Activated CD4-positive, alpha-beta T cell treated with anti-CD3 and anti-CD28 coated beads for 4 hours (primary cell): ENCODE results near the gene STEAP3.

Source experiments
- DNase-seq, 2 donors: peaks; one replicate each; pipeline ENCODE4 v3.0.0-alpha.2; 2020

Gene STEAP3

DNA sequence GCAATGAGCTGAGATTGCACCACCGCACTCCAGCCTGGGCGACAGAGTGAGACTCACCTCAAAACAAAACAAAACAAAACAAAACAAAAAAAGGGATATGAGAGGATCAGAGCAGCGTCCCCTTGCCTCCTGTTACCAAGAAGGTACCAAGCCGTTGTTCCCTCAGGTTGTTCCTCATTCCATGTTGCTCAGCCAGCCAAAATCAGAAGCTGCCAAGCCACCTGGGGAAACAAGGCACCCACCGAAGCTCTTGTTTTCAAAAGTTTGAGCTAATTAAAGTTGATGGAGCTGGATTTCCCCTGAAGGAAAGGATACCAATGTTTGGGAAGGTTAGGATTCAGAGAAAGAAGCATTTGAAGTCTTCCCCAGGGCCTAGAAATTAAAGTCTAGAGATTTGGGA, 21.8 kb upstream of the STEAP3 start:
- DNase-seq, result no peak

DNA sequence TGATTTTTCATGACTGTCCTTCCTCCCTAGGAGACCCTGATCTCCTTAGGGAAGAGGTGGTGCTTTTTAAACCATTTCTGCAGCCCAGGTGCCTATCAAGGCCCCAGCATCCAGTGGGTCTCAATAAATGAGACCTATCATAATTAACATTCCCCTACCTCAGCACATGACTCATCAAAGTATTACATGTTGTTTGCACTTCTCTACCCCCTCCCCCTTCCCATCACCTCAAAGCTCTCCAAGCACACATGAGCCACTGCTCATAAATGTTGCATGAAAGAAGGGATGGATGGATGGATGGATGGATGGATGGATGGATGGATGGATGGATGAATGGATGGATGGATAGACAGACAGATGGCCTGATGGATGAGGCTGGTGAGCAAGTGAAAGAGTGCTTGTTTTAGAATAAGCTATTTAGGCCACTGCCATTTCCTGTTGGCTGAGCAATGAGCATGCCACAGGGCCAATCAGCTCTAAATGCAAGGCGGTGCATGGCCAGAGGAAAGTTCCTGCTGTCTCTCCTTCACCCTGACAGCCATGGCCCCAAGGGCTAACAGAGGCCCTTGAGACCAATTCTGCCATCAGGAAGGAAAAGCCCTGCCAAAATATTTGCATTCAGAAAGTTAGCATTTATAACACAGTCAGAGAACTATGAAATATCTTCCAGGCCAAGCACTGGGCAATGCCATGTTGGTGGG, 20.9 kb upstream of the STEAP3 start:
- DNase-seq, result no peak

DNA sequence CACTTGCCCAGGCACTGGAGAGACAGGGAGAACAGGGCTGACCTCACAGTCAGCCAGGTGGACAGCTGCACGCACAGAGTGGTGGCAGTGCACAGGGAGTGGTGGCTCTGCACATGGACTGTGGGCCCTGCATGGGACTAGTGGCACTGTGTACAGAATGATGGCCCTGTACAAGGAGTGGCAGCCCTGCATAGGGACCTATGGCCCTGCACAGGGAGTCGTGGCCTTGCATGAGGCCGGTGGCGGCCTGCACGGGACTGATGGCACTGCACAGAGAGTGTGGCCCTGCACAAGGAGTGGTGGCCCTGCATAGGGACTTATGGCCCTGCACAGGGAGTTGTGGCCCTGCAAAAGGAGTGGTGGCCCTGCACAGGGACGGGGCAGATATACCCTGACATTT, 19.1 kb upstream of the STEAP3 start:
- no peak for DNase-seq

DNA sequence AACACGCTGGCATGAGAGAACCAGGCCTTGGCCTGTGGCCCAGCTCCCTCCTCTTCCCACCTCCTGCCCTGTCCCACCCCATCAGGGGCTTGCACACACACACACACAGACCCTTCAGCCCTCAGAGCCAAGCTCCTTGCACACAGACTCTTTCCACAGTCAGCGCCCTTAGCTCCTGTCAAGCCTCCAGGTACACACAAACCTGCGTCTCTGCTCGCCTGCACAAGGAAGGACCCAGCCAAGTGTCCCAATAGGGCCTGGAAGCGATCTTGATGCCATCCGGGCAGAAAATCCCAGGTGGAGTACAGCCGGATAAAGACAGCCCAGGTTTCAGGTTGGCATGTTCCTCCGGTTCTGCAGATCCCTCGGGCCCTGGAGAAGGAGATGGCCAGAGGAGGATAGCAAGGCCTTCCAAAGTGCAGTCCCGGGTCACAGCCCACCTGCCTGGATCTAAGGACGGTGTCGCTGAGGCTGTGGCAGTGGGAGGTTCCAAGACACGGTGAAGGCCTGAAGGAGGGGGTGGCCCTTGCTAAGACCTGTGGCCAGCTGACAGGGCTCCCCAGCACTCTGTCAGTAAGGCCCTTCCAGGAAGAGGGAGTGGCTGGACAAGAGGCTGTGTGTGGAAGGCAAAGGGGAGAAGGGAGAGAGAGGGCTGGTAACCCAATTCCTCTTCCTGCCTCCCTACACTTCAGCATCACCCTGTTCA, 18.5 kb upstream of the STEAP3 start:
- no peak for DNase-seq

DNA sequence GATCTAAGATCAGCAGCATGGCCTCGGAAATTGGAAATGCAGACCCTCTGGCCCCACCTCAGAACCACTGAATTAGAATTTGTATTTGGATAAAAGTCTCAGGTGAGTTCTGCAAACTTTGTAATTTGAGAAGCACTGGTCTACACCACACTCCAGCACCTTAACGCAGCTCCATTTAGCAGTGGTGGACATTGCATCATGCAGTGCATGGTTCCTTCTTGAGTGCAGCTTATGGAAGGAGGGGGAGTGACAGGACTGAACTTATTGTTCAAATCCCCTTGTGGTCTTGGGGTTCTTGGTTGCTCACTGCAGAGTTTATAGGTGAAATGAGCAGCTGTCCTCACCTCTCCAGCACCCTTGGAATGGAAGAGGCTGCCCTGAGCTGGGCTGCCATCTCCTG, 17.4 kb upstream of the STEAP3 start:
- DNase-seq, result no peak

DNA sequence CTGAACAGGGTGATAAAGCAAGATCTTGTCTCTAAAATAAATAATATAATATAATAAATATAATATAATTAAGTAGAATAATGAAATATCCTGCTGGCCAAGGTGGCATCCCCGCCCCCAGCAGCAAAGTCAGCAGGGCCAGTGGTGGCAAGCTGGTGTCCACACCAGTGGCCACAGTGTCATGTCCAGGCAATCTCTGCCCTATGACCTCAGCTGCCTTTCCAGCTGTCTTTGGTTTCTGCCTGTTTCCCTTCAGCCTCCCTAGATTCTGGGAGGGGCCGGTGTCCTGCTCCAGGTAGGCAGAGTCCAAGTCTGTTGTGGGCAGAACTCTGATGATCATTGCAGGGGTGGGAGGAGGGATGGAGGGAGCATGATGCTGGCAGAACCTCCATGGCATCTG, 16.2 kb upstream of the STEAP3 start:
- DNase-seq, result no peak

DNA sequence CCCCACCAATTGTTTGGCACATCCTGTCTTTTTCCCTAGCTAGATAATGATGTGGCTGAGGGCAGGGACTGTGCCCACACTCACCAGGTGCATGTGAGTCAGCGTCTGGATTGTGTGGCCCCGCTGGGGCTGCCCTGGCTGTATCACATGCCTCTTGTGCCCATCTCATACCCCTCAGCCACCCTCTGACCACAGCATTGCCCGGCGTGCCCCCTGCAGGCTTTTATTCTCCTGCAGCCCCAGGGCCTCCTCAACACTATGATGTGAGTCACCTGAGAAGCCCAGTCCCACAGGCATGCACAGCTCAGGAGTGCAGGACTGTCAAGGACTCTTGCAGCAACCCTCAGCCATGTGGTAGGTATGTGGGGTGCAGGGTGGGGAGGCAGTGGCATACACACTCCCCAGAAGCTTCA, 14.8 kb upstream of the STEAP3 start:
- DNase-seq, result no peak

DNA sequence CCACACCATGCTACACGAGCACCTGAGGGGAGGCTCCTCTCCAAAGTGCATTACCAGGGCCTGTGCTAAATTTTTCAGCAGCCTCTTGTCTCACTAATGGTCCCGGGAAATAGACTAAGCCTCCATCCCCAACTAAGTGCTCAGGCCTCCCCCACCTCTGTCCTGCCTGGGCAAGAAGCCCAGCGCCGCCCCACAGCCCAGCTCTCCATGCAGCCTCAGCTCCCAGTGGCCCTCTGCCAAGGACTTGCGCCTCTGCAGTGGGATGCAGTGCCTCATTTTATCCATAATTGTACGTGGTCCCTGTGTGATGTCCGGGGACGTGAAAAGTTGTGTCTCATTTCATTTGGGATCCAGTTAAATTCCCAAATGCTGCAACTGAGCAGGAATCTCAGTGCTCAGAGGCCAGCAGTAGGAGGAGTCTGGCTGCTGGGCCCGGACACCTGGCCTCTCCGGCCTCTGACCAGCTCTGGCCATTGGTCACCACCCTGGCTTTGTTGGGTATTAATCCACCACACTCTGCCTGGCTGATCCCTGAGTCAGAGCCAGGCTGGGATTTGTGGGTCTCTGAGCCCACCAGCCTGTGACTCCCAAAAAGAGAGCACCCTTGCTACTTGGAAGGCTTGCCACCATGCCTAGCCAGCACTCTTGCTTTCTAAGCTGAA, 11.4 kb upstream of the STEAP3 start:
- no peak for DNase-seq

DNA sequence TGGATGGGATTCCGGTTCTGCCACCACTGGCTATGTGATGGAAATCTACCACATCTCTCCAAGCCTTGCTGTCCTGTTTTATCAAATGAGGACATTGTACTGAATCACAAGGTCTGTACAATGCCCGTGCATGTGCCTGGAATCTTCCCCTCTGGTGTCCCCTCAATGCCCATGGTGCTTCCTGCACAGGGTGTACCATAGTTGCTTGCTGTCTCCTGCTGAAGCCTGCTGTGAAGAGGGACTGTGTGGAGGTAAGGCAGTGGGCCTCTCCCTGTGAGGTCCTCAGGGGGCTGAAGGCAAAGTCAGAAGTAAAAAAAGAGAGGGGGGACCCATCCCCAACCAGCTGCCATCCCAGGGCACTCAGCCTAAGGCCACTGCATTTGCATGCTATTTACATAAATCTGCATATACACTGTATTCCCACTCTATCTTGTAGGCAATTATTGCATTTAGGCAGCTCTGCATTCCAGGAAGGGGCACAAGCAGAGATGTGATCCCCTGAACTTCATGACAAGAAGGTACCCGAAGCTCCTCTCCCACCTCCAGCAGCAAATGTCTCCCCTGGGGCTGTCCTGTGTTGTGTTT, 9.1 kb upstream of the STEAP3 start:
- DNase-seq, result no peak

DNA sequence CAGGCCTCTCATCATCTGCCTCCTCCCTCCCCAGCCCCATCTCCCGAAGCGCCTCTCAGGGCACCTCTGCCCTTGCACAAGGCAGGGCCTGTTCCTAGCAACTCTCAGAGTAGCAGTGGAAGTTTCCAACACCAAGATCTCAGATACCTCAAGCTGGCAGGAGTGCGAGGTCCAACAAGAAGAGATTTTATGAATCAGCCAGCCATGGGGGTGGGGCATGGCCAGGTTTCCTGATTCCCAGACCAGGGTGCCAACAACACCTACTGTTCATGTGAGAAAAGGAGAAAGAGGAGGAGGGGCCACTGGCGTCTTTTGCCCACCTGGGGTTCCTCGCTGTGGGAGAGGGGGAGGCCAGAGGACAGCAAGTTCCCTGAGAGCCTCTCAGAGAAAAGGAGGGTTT, 6.6 kb upstream of the STEAP3 start:
- DNase-seq, result no peak

DNA sequence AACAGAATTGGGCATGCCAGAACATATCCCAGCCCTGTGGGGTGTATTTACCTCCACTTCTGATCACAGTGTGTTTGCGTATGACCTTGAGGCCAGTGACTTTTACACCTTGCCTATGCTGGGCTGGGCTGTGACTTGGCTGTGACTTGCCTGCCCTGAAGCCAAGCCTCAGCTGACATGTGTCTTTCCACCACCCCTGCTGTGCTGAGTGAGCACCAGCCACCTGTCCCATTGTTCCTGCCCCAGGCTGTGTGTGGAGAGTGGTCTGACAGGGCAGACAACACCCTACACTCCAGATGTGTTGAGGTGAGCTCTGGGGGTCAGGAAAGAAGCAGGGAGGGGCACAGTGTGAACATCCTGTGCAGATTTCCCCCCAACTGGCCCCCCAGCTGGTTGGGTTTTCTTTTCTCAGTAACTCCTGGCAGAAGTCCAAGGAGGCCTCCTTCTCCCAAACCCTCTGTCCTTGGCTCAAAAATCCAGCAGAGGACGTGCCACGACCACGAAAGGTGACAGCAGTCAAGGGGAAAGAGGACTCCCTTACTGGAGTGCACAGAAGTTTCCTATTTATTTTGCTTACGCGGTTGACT, 5.1 kb upstream of the STEAP3 start:
- DNase-seq, result no peak

DNA sequence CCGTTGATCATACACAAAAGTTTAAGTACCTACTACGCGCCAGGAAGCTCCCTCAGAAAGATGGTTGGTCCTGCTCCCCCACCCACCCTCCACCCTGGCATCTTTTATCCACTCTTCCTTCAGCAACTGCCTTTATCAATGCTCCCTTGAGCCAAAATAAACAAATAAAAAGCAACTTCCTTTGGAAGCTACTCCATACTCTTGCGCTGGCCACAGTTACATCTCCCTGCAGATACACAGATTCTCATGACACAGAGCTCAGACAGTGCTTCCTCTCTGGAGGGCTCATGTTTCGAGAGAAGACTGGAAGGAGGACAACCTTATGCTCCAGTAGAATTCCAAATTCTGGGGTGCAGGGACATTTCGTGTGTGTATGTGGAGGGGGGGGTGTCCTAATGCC, 3.8 kb upstream of the STEAP3 start:
- DNase-seq, result no peak

DNA sequence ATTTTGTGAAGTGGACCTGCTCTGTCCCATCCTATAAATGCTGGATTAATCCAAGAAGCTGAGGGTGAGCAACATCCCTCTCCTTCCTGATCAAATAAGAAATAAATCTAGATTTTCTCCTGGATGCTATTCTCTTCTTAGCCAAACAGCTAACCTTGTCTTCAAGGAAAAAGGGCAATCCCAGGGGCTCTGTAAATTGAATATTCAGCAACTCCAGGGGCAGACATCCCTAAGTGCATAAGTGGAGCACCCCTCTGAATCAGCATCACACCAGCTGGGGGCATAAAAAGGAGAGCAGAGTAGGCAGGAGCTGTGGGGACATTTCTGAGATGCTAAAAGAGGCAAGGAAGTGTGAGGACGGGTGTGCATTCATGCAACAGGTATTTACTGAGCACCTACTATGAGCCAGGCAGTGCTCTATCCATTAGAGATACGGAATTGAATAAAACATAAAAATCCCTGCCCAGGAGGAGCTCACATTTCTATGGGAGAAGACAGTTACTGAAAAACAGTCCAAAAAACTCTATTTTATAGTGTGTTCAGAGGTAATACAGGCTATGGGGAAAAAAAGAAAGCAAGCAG, 2.8 kb upstream of the STEAP3 start:
- DNase-seq, result no peak

DNA sequence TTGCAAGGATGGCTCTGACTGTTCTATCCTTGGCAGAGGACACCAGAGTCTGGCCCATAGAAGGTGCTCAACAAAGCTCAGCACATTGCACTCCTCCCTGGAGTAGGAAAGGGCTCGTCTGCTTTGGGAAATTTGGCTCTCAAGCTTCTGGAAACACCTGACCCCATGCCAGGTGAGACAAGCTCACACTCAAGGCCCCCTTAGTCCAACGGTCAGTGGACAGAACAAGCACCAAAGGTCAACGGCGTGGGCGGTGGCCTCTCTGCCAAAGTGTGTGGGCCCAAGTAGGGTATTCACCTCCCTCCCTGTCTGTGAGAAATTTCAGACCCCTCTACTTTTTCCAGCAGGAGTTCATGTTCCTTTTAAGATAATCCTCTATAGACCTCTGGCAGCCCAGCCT, 2.0 kb upstream of the STEAP3 start:
- DNase-seq, result no peak

DNA sequence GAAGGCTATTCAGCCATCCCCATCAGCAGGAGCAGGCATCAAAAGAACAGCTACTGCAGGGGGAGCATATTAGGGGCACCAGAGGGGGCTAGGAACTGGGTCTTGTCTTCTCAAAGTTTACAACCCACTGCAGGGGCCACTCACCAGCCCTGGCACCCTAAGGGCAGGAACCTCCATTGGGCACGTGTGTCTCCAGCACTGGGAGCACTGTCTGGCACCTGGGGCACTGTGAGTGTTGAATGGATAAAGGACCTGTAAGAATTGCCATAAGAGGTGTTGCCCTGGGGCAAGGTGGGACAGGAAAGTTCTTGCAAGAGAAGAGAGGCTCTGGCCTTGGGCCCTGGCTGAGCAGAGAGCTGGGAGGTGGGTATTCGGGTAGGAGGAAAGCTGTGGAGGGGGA, 1.4 kb upstream of the STEAP3 start:
- no peak for DNase-seq

DNA sequence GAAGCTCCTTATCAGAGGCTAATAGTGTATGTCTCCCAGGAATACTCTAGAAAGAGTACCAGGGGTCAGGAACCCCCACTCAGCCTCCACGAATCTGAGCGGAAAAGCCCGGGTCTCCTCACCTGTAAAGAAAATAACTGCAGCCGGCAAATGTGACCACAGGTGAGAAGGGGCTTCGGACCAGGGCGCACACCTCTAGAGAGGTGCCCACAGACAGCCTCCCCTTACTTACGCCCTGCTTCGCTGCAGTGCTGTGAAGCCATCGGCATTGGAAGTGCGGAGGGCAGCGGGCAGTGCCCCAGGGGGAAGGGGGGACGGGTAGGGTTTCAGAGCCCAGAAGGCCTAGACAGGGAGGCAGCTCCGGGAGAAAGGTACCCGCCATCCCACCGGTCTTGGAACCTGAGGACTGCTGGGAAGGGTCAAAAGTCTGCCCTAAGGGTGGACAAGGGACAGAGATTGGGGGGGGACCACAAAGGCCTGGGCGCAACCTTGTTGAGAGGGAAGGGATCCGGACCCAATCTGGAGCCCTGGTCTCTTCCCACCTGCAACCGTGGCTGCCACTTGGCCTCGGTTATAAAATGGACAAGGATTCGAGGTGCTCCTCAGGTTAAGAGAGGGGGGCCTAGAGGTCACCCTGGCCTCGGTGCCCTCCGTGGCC, 642 bp upstream of the STEAP3 start:
- DNase-seq, result no peak

DNA sequence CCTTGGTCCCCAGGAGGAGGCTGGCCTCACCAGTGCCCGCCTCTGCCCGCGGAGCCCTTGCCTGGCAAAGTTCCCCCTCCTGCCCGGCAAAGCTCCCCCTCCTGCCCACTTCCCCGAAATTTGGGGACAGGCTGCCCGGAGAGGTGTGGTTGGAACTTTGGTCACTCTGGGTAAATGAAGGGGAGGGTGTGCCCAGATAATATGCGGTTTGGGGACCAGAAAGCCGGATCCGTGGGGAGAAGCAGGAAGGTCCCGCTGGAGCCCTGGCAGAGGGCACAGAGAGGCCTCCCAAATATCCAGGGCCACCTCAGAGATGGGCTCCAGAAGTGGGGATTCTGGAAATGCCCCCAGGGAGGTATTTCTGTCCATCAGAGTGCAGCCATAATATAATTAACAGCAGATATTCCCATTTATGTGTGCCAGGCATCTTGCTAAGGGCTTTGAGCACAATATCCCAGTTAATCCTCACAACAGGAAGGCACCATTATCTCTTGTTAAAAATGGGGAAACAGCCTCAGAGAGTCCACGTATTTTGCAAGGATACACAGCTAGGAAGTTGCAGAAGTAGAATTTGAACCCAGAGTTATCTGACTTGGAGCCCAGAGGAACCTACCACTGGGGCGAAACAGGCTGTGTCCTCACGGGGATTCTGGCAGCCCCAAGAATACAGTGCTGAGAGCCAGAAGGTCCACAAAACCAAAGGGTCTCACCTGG, 914 bp downstream of the STEAP3 start:
- DNase-seq, result no peak

DNA sequence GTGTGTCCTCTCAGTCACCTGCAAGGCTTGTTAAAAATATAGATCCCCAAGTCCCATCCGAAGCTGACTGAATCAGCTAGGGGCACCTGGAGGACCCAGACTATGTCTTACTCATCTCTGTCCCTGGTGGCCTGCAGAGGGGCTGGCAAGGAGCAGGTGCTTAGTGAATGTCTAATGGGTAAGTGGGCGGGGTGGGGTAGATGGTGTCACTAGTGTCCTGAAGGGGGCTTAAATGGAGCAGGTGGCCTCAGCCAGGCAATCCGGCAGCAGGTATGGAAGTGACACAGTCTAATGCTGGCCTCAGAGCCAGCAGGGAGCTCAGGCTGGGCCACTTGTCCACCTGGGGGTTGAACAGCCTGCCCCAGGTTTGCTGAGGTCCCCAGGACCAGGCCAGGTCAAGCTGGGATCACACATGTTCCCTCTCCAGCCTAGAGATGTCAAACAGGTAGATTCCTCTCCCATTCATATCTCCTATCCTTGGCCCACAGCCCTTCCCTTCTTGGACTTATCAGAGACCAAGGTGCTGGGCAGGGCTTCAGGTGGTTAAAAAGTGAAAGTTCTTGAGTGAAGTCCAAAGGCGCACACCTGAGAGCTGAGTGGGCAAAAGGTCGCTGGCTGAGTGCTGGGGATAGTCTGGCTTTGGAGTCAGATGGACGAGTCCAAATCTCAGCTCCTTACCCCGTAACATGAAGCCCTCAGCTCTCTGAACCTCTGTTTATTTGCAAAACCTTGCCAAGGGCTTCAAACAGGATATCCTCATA, 1.7 kb downstream of the STEAP3 start:
- DNase-seq, result no peak

DNA sequence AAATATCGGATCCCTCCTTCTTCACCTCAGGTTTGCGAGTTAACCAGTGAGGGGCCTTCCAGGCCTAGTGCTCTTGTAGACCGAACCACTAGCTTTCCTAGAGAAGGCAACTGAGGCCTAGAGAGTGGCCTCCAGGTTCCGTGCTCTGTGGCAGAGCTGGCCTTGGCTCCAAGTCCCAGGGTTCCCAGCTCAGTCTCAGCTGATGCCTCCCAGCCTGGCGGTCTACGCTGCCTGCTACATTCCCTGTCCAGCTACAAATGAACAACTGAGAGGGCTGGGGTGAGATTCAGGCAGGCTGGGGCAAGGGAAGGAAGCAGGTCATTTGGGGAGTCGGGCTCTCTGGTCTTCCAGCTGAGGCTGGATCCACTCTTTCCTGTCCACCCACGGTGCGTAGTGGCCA, 2.3 kb downstream of the STEAP3 start:
- DNase-seq, result no peak

DNA sequence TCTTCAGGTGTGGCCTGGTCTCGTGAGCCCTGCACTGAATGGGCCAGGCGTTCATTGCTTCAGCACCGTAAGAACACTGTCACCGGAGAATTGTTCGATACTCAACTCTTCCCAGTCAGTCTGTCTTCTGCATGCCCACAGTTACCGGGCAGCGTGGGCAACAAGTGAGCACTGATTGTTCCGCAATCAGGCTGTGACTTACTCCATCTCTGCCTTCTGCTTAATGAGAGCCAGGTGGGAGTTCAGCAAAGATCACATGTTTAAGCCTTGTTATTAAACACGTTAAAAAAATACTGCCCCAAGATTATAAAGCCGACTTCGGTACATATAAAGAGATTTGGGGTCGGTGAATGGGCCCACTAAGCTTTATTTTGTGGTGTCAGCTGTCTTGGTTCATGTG, 3.7 kb downstream of the STEAP3 start:
- no peak for DNase-seq

DNA sequence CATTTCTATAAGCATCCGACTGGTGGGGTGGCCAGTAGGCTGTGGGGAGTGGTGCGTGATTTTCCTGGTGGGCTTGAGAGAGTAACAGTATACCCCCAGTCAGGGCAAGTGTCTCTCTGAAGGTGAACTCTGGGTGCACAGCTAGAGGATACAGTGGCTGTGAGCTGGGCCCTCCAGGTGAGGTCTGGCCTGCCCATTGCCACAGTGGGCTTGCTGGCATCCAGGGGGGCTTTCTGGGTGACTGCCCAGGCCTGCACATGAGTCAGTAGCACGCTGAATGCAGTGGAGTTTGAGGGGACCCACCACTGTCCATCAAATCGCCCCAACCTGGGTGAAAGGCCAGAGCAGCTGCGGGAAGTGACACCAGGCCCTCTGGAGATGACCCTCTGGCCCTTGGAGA, 4.5 kb downstream of the STEAP3 start:
- no peak for DNase-seq
